HEK293T (cell line): ENCODE results near the gene TEN1.

Source experiments
- ARNT ChIP-seq: fragments of 450-650 bp; IDR thresholded peaks from 2 replicates; pipeline ENCODE4 v1.6.1; 2017; ENCODE audit warnings: mild to moderate bottlenecking
- ELF4 ChIP-seq: fragments of 450-650 bp; IDR thresholded peaks from 2 replicates; pipeline ENCODE4 v1.6.1; 2017; ENCODE audit warnings: antibody characterized with exemption
- FOXA1 ChIP-seq: fragments of 450-650 bp; IDR thresholded peaks from 2 replicates; pipeline ENCODE4 v1.6.1; 2016; ENCODE audit warnings: mild to moderate bottlenecking
- FOXK2 ChIP-seq: fragments of 450-650 bp; IDR thresholded peaks from 2 replicates; pipeline ENCODE4 v1.6.1; 2016; ENCODE audit warnings: mild to moderate bottlenecking
- FOXM1 ChIP-seq: fragments of 450-650 bp; IDR thresholded peaks from 2 replicates; pipeline ENCODE4 v1.6.1; 2017; ENCODE audit warnings: mild to moderate bottlenecking, borderline replicate concordance
- NFRKB ChIP-seq: fragments of 450-650 bp; IDR thresholded peaks from 2 replicates; pipeline ENCODE4 v1.6.1; 2016; ENCODE audit warnings: mild to moderate bottlenecking, moderate library complexity
- SP1 ChIP-seq: fragments of 450-650 bp; IDR thresholded peaks from 2 replicates; pipeline ENCODE4 v1.6.1; 2017
- SUZ12 ChIP-seq: fragments of 450-650 bp; IDR thresholded peaks from 2 replicates; pipeline ENCODE4 v1.6.1; 2016; ENCODE audit warnings: mild to moderate bottlenecking
- ZNF384 ChIP-seq: fragments of 450-650 bp; IDR thresholded peaks from 2 replicates; pipeline ENCODE4 v1.6.1; 2016

- TF ChIP-seq ARNT (no peak), SUZ12 (no peak), FOXK2 (no peak), FOXA1 (no peak), SP1 (no peak), ELF4 (no peak), FOXM1 (no peak), NFRKB (no peak), ZNF384 (no peak)
Measured at GRCh38 chr17:75950855-75951554, 28.0 kb upstream of the TEN1 start.
